Cerebellar nuclear complex (tissue), 1 donor: Measurements from ENCODE around the gene TAS2R39.

Source experiments
- DNase-seq, 2 experiments: peaks; one replicate each; lab custom pipeline; 2025; lab: John Stamatoyannopoulos, UW

Gene TAS2R39

GRCh38 chr7:143216686-143217085, 33.5 kb downstream of the TAS2R39 start:
- no peak for DNase-seq

- DNase-seq, result no peak
These were observed 34.6 kb downstream of the TAS2R39 start for GRCh38 chr7:143217806-143218205.

- no peak for DNase-seq
These were observed 38.1 kb downstream of the TAS2R39 start for GRCh38 chr7:143221286-143221685.

GRCh38 chr7:143221737-143222136, 38.5 kb downstream of the TAS2R39 start, which contains the start of gene TAS2R40:
TAS2R40 (plus strand) TSS chr7:143222037; CDS start chr7:143222079, 42 bp downstream.
- no peak for DNase-seq

- no peak for DNase-seq
These were observed 39.6 kb downstream of the TAS2R39 start for GRCh38 chr7:143222782-143223181.

GRCh38 chr7:143223784-143224183, 40.6 kb downstream of the TAS2R39 start:
- DNase-seq, result no peak

- DNase-seq, result no peak
These were observed 41.8 kb downstream of the TAS2R39 start for GRCh38 chr7:143225047-143225446.

- no peak for DNase-seq
These were observed 44.6 kb downstream of the TAS2R39 start for GRCh38 chr7:143227806-143228205.

GRCh38 chr7:143229054-143229790, 46.0 kb downstream of the TAS2R39 start:
- no peak for DNase-seq

- DNase-seq, result no peak
These were observed 47.6 kb downstream of the TAS2R39 start for GRCh38 chr7:143230602-143231457.
